Loucy (cell line): ENCODE data around the gene XKR8.

Experiments
- EZH2phosphoT487 ChIP-seq: fragments of 200-600 bp; IDR thresholded peaks from 2 replicates; pipeline ENCODE4 v1.6.1; 2018; ENCODE audit warnings: antibody characterized with exemption, mild to moderate bottlenecking, moderate library complexity, borderline replicate concordance
- TF ChIP-seq, protein P1 (sequence below): fragments of 200-600 bp; sonication (generic); conservative IDR thresholded peaks from 2 replicates; pipeline ENCODE4 v1.5.1; 2014; ENCODE audit warnings: mild to moderate bottlenecking, antibody characterized with exemption, low read length

DNA sequence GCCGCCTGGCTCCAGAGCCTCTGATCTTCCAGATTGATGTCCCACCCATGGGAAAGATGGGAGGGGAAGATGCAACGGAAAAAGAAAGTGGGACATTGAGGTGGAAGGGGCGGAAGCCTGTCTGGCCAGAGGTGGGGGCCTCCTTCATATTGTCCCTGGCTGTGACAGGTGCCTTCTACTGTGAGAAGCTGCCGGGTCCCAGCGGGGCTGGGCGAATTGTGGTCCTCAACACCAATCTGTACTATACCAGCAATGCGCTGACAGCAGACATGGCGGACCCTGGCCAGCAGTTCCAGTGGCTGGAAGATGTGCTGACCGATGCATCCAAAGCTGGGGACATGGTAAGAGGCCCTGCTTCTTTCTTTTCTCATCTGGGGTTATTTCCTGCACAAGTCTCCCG is 5.6 kb upstream of the XKR8 start:
- TF ChIP-seq, protein P1, sequence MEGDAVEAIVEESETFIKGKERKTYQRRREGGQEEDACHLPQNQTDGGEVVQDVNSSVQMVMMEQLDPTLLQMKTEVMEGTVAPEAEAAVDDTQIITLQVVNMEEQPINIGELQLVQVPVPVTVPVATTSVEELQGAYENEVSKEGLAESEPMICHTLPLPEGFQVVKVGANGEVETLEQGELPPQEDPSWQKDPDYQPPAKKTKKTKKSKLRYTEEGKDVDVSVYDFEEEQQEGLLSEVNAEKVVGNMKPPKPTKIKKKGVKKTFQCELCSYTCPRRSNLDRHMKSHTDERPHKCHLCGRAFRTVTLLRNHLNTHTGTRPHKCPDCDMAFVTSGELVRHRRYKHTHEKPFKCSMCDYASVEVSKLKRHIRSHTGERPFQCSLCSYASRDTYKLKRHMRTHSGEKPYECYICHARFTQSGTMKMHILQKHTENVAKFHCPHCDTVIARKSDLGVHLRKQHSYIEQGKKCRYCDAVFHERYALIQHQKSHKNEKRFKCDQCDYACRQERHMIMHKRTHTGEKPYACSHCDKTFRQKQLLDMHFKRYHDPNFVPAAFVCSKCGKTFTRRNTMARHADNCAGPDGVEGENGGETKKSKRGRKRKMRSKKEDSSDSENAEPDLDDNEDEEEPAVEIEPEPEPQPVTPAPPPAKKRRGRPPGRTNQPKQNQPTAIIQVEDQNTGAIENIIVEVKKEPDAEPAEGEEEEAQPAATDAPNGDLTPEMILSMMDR, result no peak
- no peak for TF ChIP-seq EZH2phosphoT487
